Measurements from ENCODE around the gene CACNG7. TPM values are rescaled to one million over a fixed set of nuclear protein-coding genes. Genes with fewer than 3 reads are reported as not detected.

CACNG7 gene
- total RNA-seq, 2 experiments from 2014 or later: not detected

- H3K4me1 ChIP-seq (ENCODE audit: insufficient read depth, low read length, poor library complexity, severe bottlenecking): peaks cover 4% of the 10 kb centered on the region
These were observed 34.5 kb upstream of the CACNG7 start for GRCh38 chr19:53874606-53874990.

GRCh38 chr19:53875602-53876325, 33.3 kb upstream of the CACNG7 start:
- Histone ChIP-seq H4K20me1 (ENCODE audit: insufficient read depth, low read length) (no peaks in the 10 kb centered on the region), H2AFZ (ENCODE audit: low read length) (no peak overlapping the region), H3K79me2 (ENCODE audit: insufficient read depth, low read depth, low read length) (no peaks in the 10 kb centered on the region), H3K4me1 (ENCODE audit: insufficient read depth, low read length, poor library complexity, severe bottlenecking) (peaks cover 4% of the 10 kb centered on the region), H3K36me3 (ENCODE audit: insufficient read depth, low read length) (no peaks in the 10 kb centered on the region), H3K9me2 (ENCODE audit: insufficient read depth, low read length) (no peaks in the 10 kb centered on the region), H3K27ac (ENCODE audit: low read depth, low read length, poor library complexity, severe bottlenecking) (no peak overlapping the region), H3K4me3 (ENCODE audit: low read depth, low read length, poor library complexity, severe bottlenecking) (no peak overlapping the region), H3K4me2 (ENCODE audit: low read length) (no peak overlapping the region), H3K9me3 (ENCODE audit: low read length) (no peaks in the 10 kb centered on the region)
- CTCF ChIA-PET (ENCODE audit: unreplicated experiment): no interaction called here
- TF ChIP-seq CTCF (conservative IDR thresholded peaks at IDR 0.05; ENCODE audit: low read length) (no peak), EZH2phosphoT487 (IDR thresholded peaks at IDR 0.05; ENCODE audit: borderline replicate concordance, low read depth, low read length) (no peak)
- BruUV-seq (replicated peaks): no TSS peak
- intact Hi-C loops (cut with micrococcal nuclease; ENCODE audit: unreplicated experiment): no loop called here
- no peak for DNase-seq (ENCODE audit: low spot score)
- POLR2A ChIA-PET: no interaction called here

More at GRCh38 chr19:53874606-53874990, 34.5 kb upstream of the CACNG7 start:
- Histone ChIP-seq H3K9me3 (ENCODE audit: low read length) (no peaks in the 10 kb centered on the region), H2AFZ (ENCODE audit: low read length) (no peak overlapping the region), H3K79me2 (ENCODE audit: insufficient read depth, low read depth, low read length) (no peaks in the 10 kb centered on the region), H4K20me1 (ENCODE audit: insufficient read depth, low read length) (no peaks in the 10 kb centered on the region), H3K4me3 (ENCODE audit: low read depth, low read length, poor library complexity, severe bottlenecking) (no peak overlapping the region), H3K4me2 (ENCODE audit: low read length) (no peak overlapping the region), H3K9me2 (ENCODE audit: insufficient read depth, low read length) (no peaks in the 10 kb centered on the region), H3K36me3 (ENCODE audit: insufficient read depth, low read length) (no peaks in the 10 kb centered on the region), H3K27ac (ENCODE audit: low read depth, low read length, poor library complexity, severe bottlenecking) (no peak overlapping the region)
- TF ChIP-seq CTCF (conservative IDR thresholded peaks at IDR 0.05; ENCODE audit: low read length) (no peak), EZH2phosphoT487 (IDR thresholded peaks at IDR 0.05; ENCODE audit: borderline replicate concordance, low read depth, low read length) (no peak)
- no TSS peak for BruUV-seq (replicated peaks)
- DNase-seq (ENCODE audit: low spot score): no peak
- intact Hi-C loops (cut with micrococcal nuclease; ENCODE audit: unreplicated experiment): no loop called here
- POLR2A ChIA-PET: no interaction called here
- CTCF ChIA-PET (ENCODE audit: unreplicated experiment): no interaction called here

- BruUV-seq (replicated peaks): no TSS peak
- H3K9me3 ChIP-seq (ENCODE audit: low read length): no peaks in the 10 kb centered on the region
- H3K36me3 ChIP-seq (ENCODE audit: insufficient read depth, low read length): no peaks in the 10 kb centered on the region
- H3K79me2 ChIP-seq (ENCODE audit: insufficient read depth, low read depth, low read length): no peaks in the 10 kb centered on the region
- H3K4me3 ChIP-seq (ENCODE audit: low read depth, low read length, poor library complexity, severe bottlenecking): no peak overlapping the region
- H3K9me2 ChIP-seq (ENCODE audit: insufficient read depth, low read length): no peaks in the 10 kb centered on the region
- H3K27ac ChIP-seq (ENCODE audit: low read depth, low read length, poor library complexity, severe bottlenecking): no peak overlapping the region
- no peak overlapping the region for H3K4me2 ChIP-seq (ENCODE audit: low read length)
- DNase-seq (ENCODE audit: low spot score): no peak
- H2AFZ ChIP-seq (ENCODE audit: low read length): no peak overlapping the region
- TF ChIP-seq CTCF (conservative IDR thresholded peaks at IDR 0.05; ENCODE audit: low read length) (no peak), EZH2phosphoT487 (IDR thresholded peaks at IDR 0.05; ENCODE audit: borderline replicate concordance, low read depth, low read length) (no peak)
- ChIA-PET POLR2A (no interaction called here), CTCF (ENCODE audit: unreplicated experiment) (no interaction called here)
- H4K20me1 ChIP-seq (ENCODE audit: insufficient read depth, low read length): no peaks in the 10 kb centered on the region
- intact Hi-C loops (cut with micrococcal nuclease; ENCODE audit: unreplicated experiment): no loop called here
- peaks cover 4% of the 10 kb centered on the region for H3K4me1 ChIP-seq (ENCODE audit: insufficient read depth, low read length, poor library complexity, severe bottlenecking)
These were observed 32.3 kb upstream of the CACNG7 start for GRCh38 chr19:53876651-53877224.

All from OCI-LY7 (cell line).